ENCODE results near the gene CNTNAP5. TPM values are rescaled to one million over a fixed set of nuclear protein-coding genes. Genes with fewer than 3 reads are reported as not detected.

The CNTNAP5 gene
- total RNA-seq, 1 experiment from 2014 or later: not detected

- CTCF ChIA-PET: no interaction called here
- no TSS peak for BruUV-seq (replicated peaks)
- intact Hi-C loops (cut with micrococcal nuclease; ENCODE audit: unreplicated experiment): no loop called here
These were observed 585.1 kb downstream of the CNTNAP5 start for GRCh38 chr2:124610141-124610540.

GRCh38 chr2:124610866-124611265, 585.8 kb downstream of the CNTNAP5 start:
- intact Hi-C loops (cut with micrococcal nuclease; ENCODE audit: unreplicated experiment): no loop called here
- no peaks in the 10 kb centered on the region for H3K36me3 ChIP-seq (ENCODE audit: insufficient read depth, low read length, poor library complexity, severe bottlenecking)
- no peak overlapping the region for H3K4me3 ChIP-seq (ENCODE audit: low read depth, low read length, poor library complexity, severe bottlenecking)
- TF ChIP-seq EZH2 (IDR thresholded peaks at IDR 0.05; ENCODE audit: borderline replicate concordance, low read depth, low read length, poor library complexity, severe bottlenecking): no peak
- TF ChIP-seq CTCF (conservative IDR thresholded peaks at IDR 0.05; ENCODE audit: low read depth, low read length): no peak
- H3K27me3 ChIP-seq (replicated peaks; ENCODE audit: insufficient read depth, low read depth, low read length, poor library complexity): no peaks in the 10 kb centered on the region
- DNase-seq (ENCODE audit: low spot score): no peak
- ChIA-PET POLR2A (ENCODE audit: low non-redundant PET) (no interaction called here), CTCF (no interaction called here)
- no peak overlapping the region for H3K27ac ChIP-seq (ENCODE audit: low read depth, low read length, poor library complexity, severe bottlenecking)
- no peaks in the 10 kb centered on the region for H3K9me3 ChIP-seq (ENCODE audit: low read depth, low read length, poor library complexity, severe bottlenecking)
- BruUV-seq (replicated peaks): no TSS peak
- H3K4me1 ChIP-seq (ENCODE audit: insufficient read depth, low read length, poor library complexity, severe bottlenecking): no peaks in the 10 kb centered on the region

More at GRCh38 chr2:124610141-124610540, 585.1 kb downstream of the CNTNAP5 start:
- H3K9me3 ChIP-seq (ENCODE audit: low read depth, low read length, poor library complexity, severe bottlenecking): no peaks in the 10 kb centered on the region
- no peak overlapping the region for H3K4me3 ChIP-seq (ENCODE audit: low read depth, low read length, poor library complexity, severe bottlenecking)
- H3K4me1 ChIP-seq (ENCODE audit: insufficient read depth, low read length, poor library complexity, severe bottlenecking): no peaks in the 10 kb centered on the region
- no peak for TF ChIP-seq EZH2 (IDR thresholded peaks at IDR 0.05; ENCODE audit: borderline replicate concordance, low read depth, low read length, poor library complexity, severe bottlenecking)
- no peak for TF ChIP-seq CTCF (conservative IDR thresholded peaks at IDR 0.05; ENCODE audit: low read depth, low read length)
- H3K27ac ChIP-seq (ENCODE audit: low read depth, low read length, poor library complexity, severe bottlenecking): no peak overlapping the region
- POLR2A ChIA-PET (ENCODE audit: low non-redundant PET): no interaction called here
- no peaks in the 10 kb centered on the region for H3K36me3 ChIP-seq (ENCODE audit: insufficient read depth, low read length, poor library complexity, severe bottlenecking)
- no peak for DNase-seq (ENCODE audit: low spot score)
- no peaks in the 10 kb centered on the region for H3K27me3 ChIP-seq (replicated peaks; ENCODE audit: insufficient read depth, low read depth, low read length, poor library complexity)

- CTCF ChIA-PET: no interaction called here
These were observed 598.5 kb downstream of the CNTNAP5 start for GRCh38 chr2:124623560-124623959.

More at GRCh38 chr2:124623560-124623959, 598.5 kb downstream of the CNTNAP5 start:
- no peaks in the 10 kb centered on the region for H3K4me1 ChIP-seq (ENCODE audit: insufficient read depth, low read length, poor library complexity, severe bottlenecking)
- TF ChIP-seq EZH2 (IDR thresholded peaks at IDR 0.05; ENCODE audit: borderline replicate concordance, low read depth, low read length, poor library complexity, severe bottlenecking) (no peak), CTCF (conservative IDR thresholded peaks at IDR 0.05; ENCODE audit: low read depth, low read length) (no peak)
- DNase-seq (ENCODE audit: low spot score): no peak
- BruUV-seq (replicated peaks): no TSS peak
- H3K4me3 ChIP-seq (ENCODE audit: low read depth, low read length, poor library complexity, severe bottlenecking): no peak overlapping the region
- H3K27me3 ChIP-seq (replicated peaks; ENCODE audit: insufficient read depth, low read depth, low read length, poor library complexity): no peaks in the 10 kb centered on the region
- intact Hi-C loops (cut with micrococcal nuclease; ENCODE audit: unreplicated experiment): no loop called here
- no peaks in the 10 kb centered on the region for H3K36me3 ChIP-seq (ENCODE audit: insufficient read depth, low read length, poor library complexity, severe bottlenecking)
- H3K9me3 ChIP-seq (ENCODE audit: low read depth, low read length, poor library complexity, severe bottlenecking): no peaks in the 10 kb centered on the region
- POLR2A ChIA-PET (ENCODE audit: low non-redundant PET): no interaction called here
- no peak overlapping the region for H3K27ac ChIP-seq (ENCODE audit: low read depth, low read length, poor library complexity, severe bottlenecking)
